GM13976 (cell line): Measurements from ENCODE around the gene KPNA2.
"Not testable (repeated sequence)": the region's sequence is repeated elsewhere in the genome, so short reads cannot be mapped to it uniquely, and the experiment has no call there.

Experiments
- DNase-seq: peaks from one replicate; pipeline ENCODE4 v3.0.0; 2012; ENCODE audit warnings: low spot score
- in situ Hi-C: fragments of 300-500 bp; cut with MboI; formaldehyde crosslinking; loops from one replicate; pipeline ENCODE4 v1.12.0; 2022; ENCODE audit warnings: low sequenced_read_pairs, mixed read lengths, inconsistent platforms; ENCODE audit not compliant: unreplicated experiment
- TF ChIP-seq, protein P1 (sequence below): IDR thresholded peaks from 2 replicates; pipeline ENCODE4 v1.5.1; 2012; ENCODE audit warnings: borderline replicate concordance, mild to moderate bottlenecking; ENCODE audit not compliant: insufficient read depth; ENCODE audit errors: extremely low read depth, missing control alignments, control extremely low read depth

Gene KPNA2

DNA sequence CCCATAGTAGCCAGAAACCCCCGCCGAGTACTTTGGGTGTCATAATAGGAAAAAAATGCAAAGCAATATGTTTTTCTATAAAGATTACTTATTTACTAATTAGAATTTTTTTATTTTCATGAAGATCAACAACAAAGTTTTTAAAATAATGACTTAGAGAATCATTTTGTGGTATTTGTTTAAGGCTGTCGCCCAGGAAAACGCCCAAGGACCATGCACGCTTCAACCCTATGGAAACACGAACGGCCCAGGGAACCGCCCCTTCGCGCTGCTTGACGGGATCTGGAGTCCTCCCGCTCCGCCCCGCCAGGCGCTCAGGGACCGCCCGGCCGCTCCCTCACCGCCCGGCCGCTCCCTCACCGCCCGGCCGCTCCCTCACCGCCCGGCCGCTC, 408 bp upstream of the KPNA2 start:
- in situ Hi-C loops: no loop called here
- DNase-seq: no peak
- TF ChIP-seq, protein P1, sequence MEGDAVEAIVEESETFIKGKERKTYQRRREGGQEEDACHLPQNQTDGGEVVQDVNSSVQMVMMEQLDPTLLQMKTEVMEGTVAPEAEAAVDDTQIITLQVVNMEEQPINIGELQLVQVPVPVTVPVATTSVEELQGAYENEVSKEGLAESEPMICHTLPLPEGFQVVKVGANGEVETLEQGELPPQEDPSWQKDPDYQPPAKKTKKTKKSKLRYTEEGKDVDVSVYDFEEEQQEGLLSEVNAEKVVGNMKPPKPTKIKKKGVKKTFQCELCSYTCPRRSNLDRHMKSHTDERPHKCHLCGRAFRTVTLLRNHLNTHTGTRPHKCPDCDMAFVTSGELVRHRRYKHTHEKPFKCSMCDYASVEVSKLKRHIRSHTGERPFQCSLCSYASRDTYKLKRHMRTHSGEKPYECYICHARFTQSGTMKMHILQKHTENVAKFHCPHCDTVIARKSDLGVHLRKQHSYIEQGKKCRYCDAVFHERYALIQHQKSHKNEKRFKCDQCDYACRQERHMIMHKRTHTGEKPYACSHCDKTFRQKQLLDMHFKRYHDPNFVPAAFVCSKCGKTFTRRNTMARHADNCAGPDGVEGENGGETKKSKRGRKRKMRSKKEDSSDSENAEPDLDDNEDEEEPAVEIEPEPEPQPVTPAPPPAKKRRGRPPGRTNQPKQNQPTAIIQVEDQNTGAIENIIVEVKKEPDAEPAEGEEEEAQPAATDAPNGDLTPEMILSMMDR: no peak

- in situ Hi-C loops: no loop called here
- no peak for DNase-seq
- TF ChIP-seq, protein P1: no peak
Observed at GRCh38 chr17:68036304-68037147, 991 bp downstream of the KPNA2 start.

GRCh38 chr17:68047153-68047846, 11.8 kb downstream of the KPNA2 start:
- TF ChIP-seq, protein P1: no peak
- no peak for DNase-seq
- in situ Hi-C loops: no loop called here

GRCh38 chr17:68047890-68048542, 12.5 kb downstream of the KPNA2 start:
- DNase-seq, in situ Hi-C loops: not testable (repeated sequence)

DNA sequence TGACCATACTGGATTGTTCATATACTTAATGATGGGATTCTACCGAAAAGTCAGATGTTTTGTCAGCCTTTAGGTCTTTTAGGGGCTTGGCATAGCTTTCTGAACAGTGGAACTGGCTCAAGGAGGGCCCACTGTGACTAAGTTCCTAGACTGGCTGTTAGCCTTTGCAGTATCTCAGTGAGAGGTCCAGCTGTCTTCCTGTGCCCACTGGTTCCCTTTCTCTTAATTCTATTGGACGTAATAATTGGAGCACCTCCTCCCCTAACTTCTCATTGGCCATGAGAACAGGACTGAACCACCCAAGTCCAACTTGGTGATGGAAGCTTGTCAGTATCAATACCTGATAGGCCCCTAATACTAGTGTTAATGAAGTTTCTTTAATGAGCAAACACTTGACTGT, 13.5 kb downstream of the KPNA2 start:
- no peak for DNase-seq
- TF ChIP-seq, protein P1: no peak
- in situ Hi-C loops: no loop called here

DNA sequence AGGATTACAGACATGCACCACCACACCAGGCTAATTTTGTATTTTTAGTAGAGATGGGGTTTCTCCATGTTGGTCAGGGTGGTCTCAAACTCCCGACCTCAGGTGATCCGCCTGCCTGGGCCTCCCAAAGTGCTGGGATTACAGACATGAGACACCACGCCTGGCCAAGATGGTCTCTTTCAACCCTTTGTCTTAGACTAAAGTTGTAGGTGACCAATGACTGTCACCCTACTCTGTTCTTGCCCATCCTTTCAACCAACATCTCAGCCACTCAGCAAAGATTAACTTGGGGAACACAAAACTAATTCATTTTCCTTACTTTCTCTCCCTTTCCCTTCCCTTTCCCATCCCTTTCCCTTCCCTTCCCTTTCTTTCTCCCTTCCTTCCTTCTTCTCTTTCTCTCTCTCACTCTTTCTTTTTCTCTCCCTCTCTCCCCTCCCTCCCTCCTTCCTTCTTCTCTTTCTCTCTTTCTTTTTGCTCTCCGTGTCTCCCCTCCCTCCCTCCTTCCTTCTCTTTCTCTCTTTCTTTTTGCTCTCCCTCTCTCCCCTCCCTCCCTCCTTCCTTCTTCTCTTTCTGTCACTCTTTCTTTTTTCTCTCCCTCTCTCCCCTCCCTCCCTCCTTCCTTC, 14.4 kb downstream of the KPNA2 start:
- in situ Hi-C loops, DNase-seq: not testable (repeated sequence)

- in situ Hi-C loops, DNase-seq: not testable (repeated sequence)
Observed at GRCh38 chr17:68051321-68052312, 16.1 kb downstream of the KPNA2 start.
